ENCODE measurements around the gene ZSCAN30.

DNA sequence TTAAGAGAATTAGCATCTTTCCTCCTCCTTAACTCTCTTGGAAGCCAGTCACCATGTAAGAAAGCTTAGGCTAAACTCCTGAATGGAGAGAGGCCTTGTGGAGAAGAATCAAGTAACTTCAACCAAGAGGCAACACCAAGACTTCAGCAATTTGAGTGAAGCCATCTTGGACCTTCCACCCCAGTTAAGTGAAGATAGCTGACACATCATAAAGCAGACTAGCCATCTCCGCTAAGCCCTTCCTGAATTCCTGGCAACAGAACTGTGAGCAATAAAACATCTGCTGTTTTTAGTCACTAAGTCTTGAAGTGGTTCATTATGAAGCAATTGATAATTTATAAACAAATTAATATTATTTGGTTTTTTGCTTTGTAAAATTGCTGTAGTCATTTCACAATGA lies 50.7 kb downstream of the ZSCAN30 start:
- TF ChIP-seq POLR2AphosphoS5 (IDR thresholded peaks at IDR 0.05; ENCODE audit: low read depth, low read length) = no peak
- no peak for TF ChIP-seq TAF1 (IDR thresholded peaks at IDR 0.05; ENCODE audit: borderline replicate concordance, insufficient read depth, low read length)

All from PFSK-1 (cell line).